ENCODE measurements around the gene CBARP. TPM values are rescaled to one million over a fixed set of nuclear protein-coding genes. Genes with fewer than 3 reads are reported as not detected.
A peak's percentile ranks its signal among the peaks of the same experiment; 100 is the strongest.

CBARP gene
- 74.7 TPM for total RNA-seq (ENCODE audit: unreplicated experiment)
- long read RNA-seq, partial matches to known transcripts, result 0 of 2 reads
- long read RNA-seq, other reads (novel, unspliced or antisense), result 2 of 2 reads

- Mint-ChIP-seq H3K4me1 (ENCODE audit: low read depth, unreplicated experiment) (peaks cover 2% of the 10 kb centered on the region), H3K36me3 (ENCODE audit: unreplicated experiment) (no peaks in the 10 kb centered on the region), H3K9me3 (ENCODE audit: unreplicated experiment) (peaks cover 14% of the 10 kb centered on the region), H3K27me3 (ENCODE audit: unreplicated experiment) (peaks cover 17% of the 10 kb centered on the region), H3K4me3 (ENCODE audit: unreplicated experiment) (peak within 1 kb of the TSS; percentile 75), H3K27ac (ENCODE audit: unreplicated experiment) (peak within 1 kb of the TSS; percentile 48)
- peak; percentile 74 for DNase-seq
- no peak for TF ChIP-seq CTCF (IDR thresholded peaks at IDR 0.05; ENCODE audit: partially characterized antibody, unreplicated experiment)
These were observed at the start of gene CBARP for GRCh38 chr19:1237754-1238368. TSS of gene CBARP (minus strand) at chr19:1238005. CDS start at chr19:1236100, 1,905 bp downstream.

GRCh38 chr19:1286487-1287353 lies 48.9 kb upstream of the CBARP start:
- peaks cover 4% of the 10 kb centered on the region for H3K9me3 Mint-ChIP-seq (ENCODE audit: unreplicated experiment)
- no peak for TF ChIP-seq CTCF (IDR thresholded peaks at IDR 0.05; ENCODE audit: partially characterized antibody, unreplicated experiment)
- H3K27me3 Mint-ChIP-seq (ENCODE audit: unreplicated experiment), result peaks cover 7% of the 10 kb centered on the region
- peak overlapping the region; percentile 85 for H3K4me3 Mint-ChIP-seq (ENCODE audit: unreplicated experiment)
- no peaks in the 10 kb centered on the region for H3K36me3 Mint-ChIP-seq (ENCODE audit: unreplicated experiment)
- H3K4me1 Mint-ChIP-seq (ENCODE audit: low read depth, unreplicated experiment), result no peaks in the 10 kb centered on the region
- peak overlapping the region; percentile 52 for H3K27ac Mint-ChIP-seq (ENCODE audit: unreplicated experiment)
- DNase-seq, result peak; percentile 34

GRCh38 chr19:1285737-1286360 lies 48.0 kb upstream of the CBARP start, which contains the start of gene EFNA2:
TSS of gene EFNA2 (plus strand) at chr19:1285873. CDS start at chr19:1286169, 296 bp downstream.
- peak within 1 kb of the TSS; percentile 78 for H3K27ac Mint-ChIP-seq (ENCODE audit: unreplicated experiment)
- H3K36me3 Mint-ChIP-seq (ENCODE audit: unreplicated experiment), result no peaks in the 10 kb centered on the region
- no peaks in the 10 kb centered on the region for H3K4me1 Mint-ChIP-seq (ENCODE audit: low read depth, unreplicated experiment)
- DNase-seq, result no peak
- peaks cover 4% of the 10 kb centered on the region for H3K9me3 Mint-ChIP-seq (ENCODE audit: unreplicated experiment)
- H3K4me3 Mint-ChIP-seq (ENCODE audit: unreplicated experiment), result peak within 1 kb of the TSS; percentile 85
- no peak for TF ChIP-seq CTCF (IDR thresholded peaks at IDR 0.05; ENCODE audit: partially characterized antibody, unreplicated experiment)
- H3K27me3 Mint-ChIP-seq (ENCODE audit: unreplicated experiment), result peaks cover 10% of the 10 kb centered on the region

GRCh38 chr19:1284979-1285736 lies 47.4 kb upstream of the CBARP start:
- Mint-ChIP-seq H3K9me3 (ENCODE audit: unreplicated experiment) (peaks cover 6% of the 10 kb centered on the region), H3K4me3 (ENCODE audit: unreplicated experiment) (peak overlapping the region; percentile 72)
- peak; percentile 43 for DNase-seq

More at GRCh38 chr19:1284979-1285736, 47.4 kb upstream of the CBARP start:
- TF ChIP-seq CTCF (IDR thresholded peaks at IDR 0.05; ENCODE audit: partially characterized antibody, unreplicated experiment), result no peak
- Mint-ChIP-seq H3K36me3 (ENCODE audit: unreplicated experiment) (no peaks in the 10 kb centered on the region), H3K27ac (ENCODE audit: unreplicated experiment) (peak overlapping the region; percentile 78), H3K4me1 (ENCODE audit: low read depth, unreplicated experiment) (peaks cover 4% of the 10 kb centered on the region), H3K27me3 (ENCODE audit: unreplicated experiment) (peaks cover 12% of the 10 kb centered on the region)

Measured in glutamatergic neuron (in vitro differentiated cells).